Activated CD4-positive, CD25-positive, alpha-beta regulatory T cell (primary cell): ENCODE measurements around the gene USF1.
"Not testable (repeated sequence)": the region's sequence is repeated elsewhere in the genome, so short reads cannot be mapped to it uniquely, and the experiment has no call there.

Experiments used
- DNase-seq, 4 experiments: peaks; one replicate each; lab custom pipeline; 2025; lab: John Stamatoyannopoulos, UW

USF1 gene

GRCh38 chr1:160992036-160992435 lies 53.7 kb downstream of the USF1 start:
- DNase-seq, result not testable (repeated sequence)
